Stimulated activated CD8-positive, alpha-beta memory T cell treated with anti-CD3 and anti-CD28 coated beads, Interleukin-15, amount 100 ng/mL, for 48 hours (primary cell): Measurements from ENCODE around the gene CAPS2.
"Not testable (repeated sequence)": the region's sequence is repeated elsewhere in the genome, so short reads cannot be mapped to it uniquely, and the experiment has no call there.

ENCODE experiments used
- DNase-seq, 2 donors: peaks; one replicate each; pipeline ENCODE4 v3.0.0-alpha.2; 2020; ENCODE audit warnings: low read depth in 2 of 2

CAPS2 gene

GRCh38 chr12:75329918-75330826 lies at the start of gene CAPS2:
TSS of gene CAPS2 (minus strand) at chr12:75330324. CDS start at chr12:75326498, 3,826 bp downstream.
- DNase-seq: peak; percentile 40 to 55

DNA sequence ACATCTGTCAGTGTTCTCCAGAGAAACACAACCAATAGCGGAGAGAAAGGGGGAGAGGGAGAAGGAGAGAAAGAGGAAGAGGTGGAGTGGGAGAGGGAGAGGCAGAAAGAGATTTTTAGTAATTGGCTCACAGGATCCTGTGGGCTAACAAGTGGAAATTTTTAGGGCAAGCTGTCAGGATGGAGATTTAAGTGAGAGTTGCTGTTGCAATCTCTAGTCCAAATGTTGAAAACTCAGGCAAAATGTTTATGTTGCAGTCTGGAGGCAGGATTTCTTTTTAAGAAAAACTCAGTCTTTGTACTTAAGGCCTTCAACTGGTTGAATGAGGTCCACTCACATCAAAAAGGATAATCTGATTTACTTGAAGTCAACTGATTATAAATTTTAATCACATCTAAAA lies 48.2 kb upstream of the CAPS2 start:
- no peak for DNase-seq

DNA sequence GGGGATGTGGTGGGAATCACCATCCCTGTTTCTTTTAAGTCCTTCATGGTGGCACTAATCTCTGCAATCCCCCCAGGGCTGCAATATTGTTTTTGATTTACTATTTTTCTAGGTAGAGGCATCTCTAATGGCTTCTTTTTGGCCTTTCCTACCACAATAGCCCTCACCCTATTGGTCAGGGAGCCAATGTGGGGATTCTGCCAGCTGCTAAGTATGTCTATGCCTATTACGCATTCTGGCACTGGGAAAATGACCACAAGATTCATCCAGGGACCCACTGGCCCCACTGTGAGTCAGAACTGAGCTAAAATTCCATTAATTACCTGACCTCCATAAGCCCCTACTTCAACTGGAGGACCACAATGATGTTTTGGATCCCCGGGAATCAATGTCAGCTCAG lies 44.8 kb upstream of the CAPS2 start:
- DNase-seq: no peak

DNA sequence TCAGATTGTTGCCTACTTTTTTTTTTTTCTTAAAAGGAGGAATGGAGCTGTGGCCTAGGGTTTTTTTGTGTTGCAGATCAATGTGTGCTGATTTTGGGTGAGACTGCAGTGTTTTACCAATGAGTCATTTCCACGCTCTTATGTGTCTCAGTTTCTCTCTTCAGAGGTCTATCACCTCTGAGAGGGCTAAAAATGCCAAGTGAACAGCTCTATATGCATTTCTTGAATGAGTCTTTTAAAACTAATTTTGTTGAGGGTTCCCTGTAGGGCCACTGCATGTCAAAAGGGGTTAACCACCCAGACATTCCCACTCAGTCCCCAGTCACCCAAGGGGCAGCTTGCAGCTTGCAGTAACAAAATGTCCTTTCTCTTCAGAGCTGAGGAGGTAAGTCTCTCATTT lies 36.5 kb upstream of the CAPS2 start:
- DNase-seq: no peak

DNA sequence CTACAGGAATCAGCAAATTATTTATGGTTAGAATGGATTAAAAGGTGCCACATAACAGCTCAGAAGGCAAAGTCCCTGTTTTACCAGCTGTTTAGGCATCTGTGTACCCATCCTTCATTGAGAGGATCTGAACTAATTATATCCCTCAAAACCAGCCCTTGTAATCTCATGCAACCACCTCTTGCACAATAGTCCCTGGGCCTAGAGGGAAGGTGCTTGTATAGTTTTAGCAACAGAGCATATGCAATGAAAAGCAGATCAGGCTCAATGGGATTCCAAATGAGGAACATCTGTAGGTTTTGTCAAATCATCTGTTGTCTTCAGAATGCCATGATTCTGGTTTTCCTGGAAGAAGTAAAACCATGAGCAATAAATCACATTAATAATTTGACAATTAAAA lies 34.8 kb upstream of the CAPS2 start:
- no peak for DNase-seq

- DNase-seq: no peak
These were observed 31.3 kb upstream of the CAPS2 start for GRCh38 chr12:75361408-75361807.

DNA sequence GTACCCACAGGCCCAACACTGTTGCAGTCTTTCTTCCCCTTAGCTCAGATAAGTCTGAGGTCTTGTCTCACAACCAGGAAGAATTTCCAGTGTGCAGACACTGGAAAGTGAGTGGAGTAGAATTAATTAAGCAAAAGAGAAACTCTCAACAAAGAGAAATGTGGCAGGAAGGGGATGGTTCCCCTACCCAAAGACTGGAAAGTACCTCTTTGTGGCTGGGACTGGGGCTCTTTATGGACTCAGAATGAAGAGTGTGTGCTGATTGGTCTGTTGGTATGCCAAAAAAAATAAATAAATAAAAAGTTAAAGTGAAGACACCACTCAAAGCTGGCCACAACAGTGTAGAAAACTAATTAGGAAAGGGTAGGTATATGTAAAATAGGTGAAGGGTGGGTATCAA lies 30.8 kb upstream of the CAPS2 start:
- DNase-seq: no peak

DNA sequence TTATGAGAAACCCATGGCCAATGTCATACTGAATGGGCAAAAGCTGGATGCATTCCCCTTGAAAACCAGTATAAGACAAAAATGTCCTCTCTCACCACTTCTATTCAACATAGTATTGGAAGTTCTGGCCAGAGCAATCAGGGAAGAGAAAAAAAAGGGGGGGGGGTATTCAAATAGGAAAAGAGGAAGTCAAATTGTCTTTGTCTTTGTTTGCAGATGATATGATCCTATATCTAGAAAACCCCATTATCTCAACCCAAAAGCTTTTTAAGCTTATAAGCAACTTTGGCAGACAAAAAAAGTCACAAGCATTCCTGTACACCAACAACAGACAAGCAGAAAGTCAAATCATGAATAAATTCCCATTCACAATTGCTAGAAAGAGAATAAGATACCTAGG lies 23.9 kb upstream of the CAPS2 start:
- no peak for DNase-seq

DNA sequence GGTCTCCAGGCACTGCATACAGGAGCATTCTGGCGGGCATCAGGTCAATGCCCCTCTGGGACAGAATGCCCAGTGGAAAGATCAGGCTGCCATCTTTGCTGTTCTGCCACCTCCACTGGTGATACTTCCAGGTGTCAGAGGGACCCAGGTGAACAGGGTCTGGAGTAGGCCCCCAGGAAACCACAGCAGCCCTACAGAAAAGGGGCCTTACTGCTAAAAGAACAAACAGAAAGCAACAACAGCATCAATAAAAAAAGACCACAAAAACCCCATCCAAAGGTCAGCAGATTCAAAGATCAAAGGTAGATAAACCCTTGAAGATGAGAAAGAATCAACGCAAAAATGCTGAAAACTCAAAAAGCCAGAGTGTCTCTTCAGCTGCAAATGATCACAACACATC lies 20.3 kb upstream of the CAPS2 start:
- no peak for DNase-seq

DNA sequence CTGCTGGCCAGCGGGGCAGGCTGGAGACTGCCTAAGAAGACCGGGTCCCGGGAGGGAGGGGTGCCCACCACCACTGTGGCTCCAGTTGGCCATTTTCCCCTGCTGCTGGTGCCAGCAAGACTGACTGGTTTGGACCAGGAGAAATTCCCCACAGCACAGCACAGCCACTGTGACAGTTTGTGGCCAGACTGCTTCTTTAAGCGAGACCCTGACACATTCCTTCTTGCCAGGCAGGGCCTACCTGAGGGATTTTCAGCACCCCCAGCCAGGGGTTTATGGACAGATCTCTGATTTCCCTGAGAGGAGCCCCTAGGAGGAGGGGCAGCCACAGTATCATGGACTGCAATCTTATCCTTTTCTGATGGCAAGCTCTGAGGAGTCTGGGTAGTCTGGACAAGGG lies 19.8 kb upstream of the CAPS2 start:
- DNase-seq: no peak

GRCh38 chr12:75346215-75346614 lies 16.1 kb upstream of the CAPS2 start:
- not testable (repeated sequence) for DNase-seq

GRCh38 chr12:75345531-75345930 lies 15.4 kb upstream of the CAPS2 start:
- DNase-seq: no peak

DNA sequence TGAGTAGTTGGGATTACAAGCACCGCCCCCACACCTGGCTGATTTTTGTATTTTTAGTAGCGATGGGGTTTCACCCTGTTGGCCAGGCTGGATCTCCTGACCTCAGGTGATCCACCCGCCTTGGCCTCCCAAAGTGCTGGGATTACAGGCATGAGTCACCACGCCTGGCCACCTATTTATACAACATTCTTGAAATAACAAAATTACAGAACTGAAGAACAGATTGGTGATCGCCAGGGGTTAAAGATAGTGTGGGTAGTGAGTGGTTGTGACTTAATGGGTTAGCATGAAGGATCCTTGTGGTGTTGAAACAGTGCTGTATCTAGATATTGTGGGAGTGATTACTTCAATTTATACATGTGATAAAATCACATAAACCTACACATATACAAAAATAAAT lies 11.7 kb upstream of the CAPS2 start:
- DNase-seq: no peak

- DNase-seq: no peak
These were observed 7.8 kb upstream of the CAPS2 start for GRCh38 chr12:75337905-75338304.

GRCh38 chr12:75334384-75335030 lies 4.4 kb upstream of the CAPS2 start, which contains the start of gene GLIPR1L1:
TSS of gene GLIPR1L1 (plus strand) at chr12:75334670. CDS start at chr12:75334729, 59 bp downstream.
- DNase-seq: peak; percentile 63 to 64

- no peak for DNase-seq
These were observed 2.5 kb downstream of the CAPS2 start for GRCh38 chr12:75327642-75328041.

- DNase-seq: no peak
These were observed 6.5 kb downstream of the CAPS2 start for GRCh38 chr12:75323663-75324062.

DNA sequence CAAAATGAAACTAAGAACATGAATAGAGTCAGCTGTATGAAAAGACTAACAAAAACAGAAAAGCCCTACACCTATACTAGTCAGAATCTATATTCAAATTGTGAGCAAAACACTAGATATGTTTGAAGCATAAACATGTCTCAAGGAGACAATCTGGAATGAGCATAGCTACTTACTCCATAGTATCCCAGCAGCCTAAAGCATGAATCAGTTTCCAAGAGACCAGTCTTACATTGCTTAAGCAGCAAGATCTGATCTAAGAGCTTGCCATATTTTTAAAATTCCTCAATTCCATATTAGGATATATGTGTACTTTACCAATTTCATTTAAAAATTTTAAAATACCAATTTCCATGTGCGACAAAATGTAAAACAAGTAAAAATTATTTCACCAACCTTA lies 7.7 kb downstream of the CAPS2 start:
- DNase-seq: no peak

DNA sequence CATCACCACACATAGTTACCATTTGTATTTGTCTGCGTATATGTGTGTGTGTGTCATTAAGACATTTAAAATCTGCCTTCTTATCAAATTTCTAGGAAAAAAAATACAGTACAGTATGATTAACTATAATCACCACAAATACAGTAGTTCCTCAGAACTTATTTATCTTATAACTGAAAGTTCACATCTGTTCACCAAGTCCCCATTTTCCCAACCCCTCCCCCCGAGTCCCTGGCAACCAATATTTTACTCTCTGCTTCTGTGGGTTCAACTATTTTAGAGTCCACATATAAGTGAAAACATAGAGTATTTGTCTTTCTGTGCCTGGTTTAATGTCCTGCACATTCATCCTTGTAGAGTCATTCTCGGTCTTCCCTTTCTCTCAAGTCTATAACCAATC lies 12.3 kb downstream of the CAPS2 start:
- DNase-seq: no peak

DNA sequence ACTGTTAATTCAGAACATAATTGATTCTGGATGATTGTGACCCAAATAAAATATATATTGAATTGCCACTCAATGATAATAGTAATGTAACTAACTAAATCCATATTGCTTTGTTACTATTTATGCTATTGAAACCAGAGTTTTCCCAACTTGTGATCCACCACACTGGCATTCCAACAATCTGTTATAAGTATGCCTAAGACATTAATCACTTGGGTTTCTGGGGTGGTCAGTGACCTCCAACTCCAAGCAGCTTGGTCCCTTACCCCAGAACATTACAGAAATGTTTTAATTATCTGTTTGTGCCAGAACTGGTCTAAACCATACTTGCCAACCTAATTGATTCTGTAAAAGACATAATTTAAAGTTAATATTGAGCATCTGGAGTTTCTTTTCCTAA lies 14.6 kb downstream of the CAPS2 start:
- DNase-seq: no peak

DNA sequence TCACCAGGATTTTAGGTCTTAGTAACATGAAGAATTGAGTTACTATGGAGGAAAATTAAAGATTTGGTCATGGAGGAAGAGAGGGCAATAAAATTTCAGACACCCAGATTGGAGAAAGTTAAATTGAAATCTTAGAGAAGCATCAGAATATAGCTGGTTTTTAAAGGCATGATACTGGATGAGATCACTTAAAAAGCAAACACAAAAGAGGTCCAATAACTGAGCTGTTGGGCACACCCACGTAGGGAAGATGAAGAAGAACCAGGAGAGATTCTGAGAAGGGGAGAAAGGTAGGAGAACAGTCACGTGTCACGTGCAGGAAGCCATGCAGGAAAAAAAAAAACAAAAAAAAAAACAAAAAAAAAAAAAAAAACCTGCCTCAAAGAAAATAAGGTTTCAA lies 18.8 kb downstream of the CAPS2 start:
- no peak for DNase-seq

- no peak for DNase-seq
These were observed 21.8 kb downstream of the CAPS2 start for GRCh38 chr12:75308279-75308678.
